Activated T-cell treated with anti-CD3 and anti-CD28 coated beads for 48 hours (primary cell): ENCODE results near the gene MADCAM1.
"Not testable (repeated sequence)": the region's sequence is repeated elsewhere in the genome, so short reads cannot be mapped to it uniquely, and the experiment has no call there.

Experiments used
- DNase-seq: peaks from one replicate; pipeline ENCODE4 v3.0.0-alpha.2; 2020; ENCODE audit warnings: low read depth

MADCAM1 gene

GRCh38 chr19:465056-465816 lies 31.1 kb upstream of the MADCAM1 start:
- no peak for DNase-seq

- DNase-seq = no peak
Measured at GRCh38 chr19:467554-467953, 28.7 kb upstream of the MADCAM1 start.

- DNase-seq = no peak
Measured at GRCh38 chr19:468587-469256, 27.6 kb upstream of the MADCAM1 start.

GRCh38 chr19:469833-470232 lies 26.5 kb upstream of the MADCAM1 start:
- DNase-seq = no peak

- DNase-seq = no peak
Measured at GRCh38 chr19:470701-471100, 25.6 kb upstream of the MADCAM1 start.

- no peak for DNase-seq
Measured at GRCh38 chr19:472005-472858, 24.1 kb upstream of the MADCAM1 start.

GRCh38 chr19:474126-475078 lies 21.9 kb upstream of the MADCAM1 start:
- no peak for DNase-seq

GRCh38 chr19:475360-475759 lies 20.9 kb upstream of the MADCAM1 start:
- DNase-seq = no peak

- DNase-seq = no peak
Measured at GRCh38 chr19:478236-478903, 17.9 kb upstream of the MADCAM1 start.

- DNase-seq = no peak
Measured at GRCh38 chr19:478976-479375, 17.3 kb upstream of the MADCAM1 start.

- DNase-seq = peak; percentile 33
Measured at GRCh38 chr19:480016-480855, 16.1 kb upstream of the MADCAM1 start.

- not testable (repeated sequence) for DNase-seq
Measured at GRCh38 chr19:481100-481499, 15.2 kb upstream of the MADCAM1 start.

GRCh38 chr19:482186-483041 lies 13.9 kb upstream of the MADCAM1 start:
- no peak for DNase-seq

GRCh38 chr19:483332-484072 lies 12.8 kb upstream of the MADCAM1 start:
- no peak for DNase-seq

- DNase-seq = no peak
Measured at GRCh38 chr19:484494-484893, 11.8 kb upstream of the MADCAM1 start.

- no peak for DNase-seq
Measured at GRCh38 chr19:485077-485476, 11.2 kb upstream of the MADCAM1 start.

GRCh38 chr19:485583-486236 lies 10.6 kb upstream of the MADCAM1 start:
- no peak for DNase-seq
